Measurements from ENCODE around the gene HIGD1B. TPM values are rescaled to one million over a fixed set of nuclear protein-coding genes. Genes with fewer than 3 reads are reported as not detected.

Gene HIGD1B
- polyA plus RNA-seq, 1 donor from 2014 or later, result not detected

DNA sequence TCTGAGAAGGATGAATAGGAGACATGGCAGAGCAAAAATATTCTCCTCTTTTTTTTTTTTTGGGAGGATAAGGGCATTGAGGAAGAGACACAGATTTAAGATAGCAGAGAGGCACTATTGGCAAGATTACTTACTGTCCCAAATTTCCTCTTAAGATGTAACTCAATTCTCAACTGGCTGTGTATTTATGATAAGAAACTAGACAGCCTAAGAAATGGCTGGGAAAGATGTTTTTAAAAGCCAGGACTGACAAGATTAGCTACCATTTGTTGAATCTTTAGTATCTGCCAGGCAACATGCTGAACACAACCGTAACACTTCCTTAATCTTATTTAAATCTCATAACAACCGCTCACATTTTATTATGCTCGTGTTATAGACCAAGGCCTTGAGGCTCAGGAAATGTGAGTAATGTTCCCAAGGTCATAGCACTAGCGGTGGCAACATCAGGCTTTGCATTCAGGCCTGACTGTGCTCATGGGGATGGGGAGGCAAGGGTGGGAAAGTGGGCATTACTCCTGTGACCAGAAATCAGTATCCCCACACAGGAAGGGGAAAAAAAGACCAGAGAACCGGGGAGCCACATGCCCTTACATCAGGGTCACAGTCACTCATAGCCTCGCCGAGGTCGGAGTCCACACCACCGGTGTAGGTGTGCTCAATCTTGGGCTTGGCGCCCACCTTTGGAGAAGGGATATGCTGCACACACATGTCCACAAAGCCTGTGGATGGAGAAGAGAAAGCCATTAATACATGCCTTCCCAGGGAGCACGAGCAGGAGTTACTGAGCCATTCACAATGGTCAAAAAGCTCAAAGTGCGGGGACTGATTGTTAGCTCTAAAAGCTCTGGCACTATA is 15.6 kb downstream of the HIGD1B start:
- no peak overlapping the region for H3K4me3 ChIP-seq (ENCODE audit: low read length)
- H3K79me2 ChIP-seq (replicated peaks; ENCODE audit: insufficient read depth, low read length), result no peaks in the 10 kb centered on the region
- no peaks in the 10 kb centered on the region for H3K27me3 ChIP-seq (ENCODE audit: insufficient read depth, low read depth, low read length)
- no peaks in the 10 kb centered on the region for H3K9me3 ChIP-seq (ENCODE audit: low read length)
- H2AFZ ChIP-seq (ENCODE audit: low read depth, low read length), result no peak overlapping the region
- H3F3A ChIP-seq (ENCODE audit: insufficient read depth, low read length, poor library complexity, severe bottlenecking), result no peaks in the 10 kb centered on the region
- TF ChIP-seq, protein P1, sequence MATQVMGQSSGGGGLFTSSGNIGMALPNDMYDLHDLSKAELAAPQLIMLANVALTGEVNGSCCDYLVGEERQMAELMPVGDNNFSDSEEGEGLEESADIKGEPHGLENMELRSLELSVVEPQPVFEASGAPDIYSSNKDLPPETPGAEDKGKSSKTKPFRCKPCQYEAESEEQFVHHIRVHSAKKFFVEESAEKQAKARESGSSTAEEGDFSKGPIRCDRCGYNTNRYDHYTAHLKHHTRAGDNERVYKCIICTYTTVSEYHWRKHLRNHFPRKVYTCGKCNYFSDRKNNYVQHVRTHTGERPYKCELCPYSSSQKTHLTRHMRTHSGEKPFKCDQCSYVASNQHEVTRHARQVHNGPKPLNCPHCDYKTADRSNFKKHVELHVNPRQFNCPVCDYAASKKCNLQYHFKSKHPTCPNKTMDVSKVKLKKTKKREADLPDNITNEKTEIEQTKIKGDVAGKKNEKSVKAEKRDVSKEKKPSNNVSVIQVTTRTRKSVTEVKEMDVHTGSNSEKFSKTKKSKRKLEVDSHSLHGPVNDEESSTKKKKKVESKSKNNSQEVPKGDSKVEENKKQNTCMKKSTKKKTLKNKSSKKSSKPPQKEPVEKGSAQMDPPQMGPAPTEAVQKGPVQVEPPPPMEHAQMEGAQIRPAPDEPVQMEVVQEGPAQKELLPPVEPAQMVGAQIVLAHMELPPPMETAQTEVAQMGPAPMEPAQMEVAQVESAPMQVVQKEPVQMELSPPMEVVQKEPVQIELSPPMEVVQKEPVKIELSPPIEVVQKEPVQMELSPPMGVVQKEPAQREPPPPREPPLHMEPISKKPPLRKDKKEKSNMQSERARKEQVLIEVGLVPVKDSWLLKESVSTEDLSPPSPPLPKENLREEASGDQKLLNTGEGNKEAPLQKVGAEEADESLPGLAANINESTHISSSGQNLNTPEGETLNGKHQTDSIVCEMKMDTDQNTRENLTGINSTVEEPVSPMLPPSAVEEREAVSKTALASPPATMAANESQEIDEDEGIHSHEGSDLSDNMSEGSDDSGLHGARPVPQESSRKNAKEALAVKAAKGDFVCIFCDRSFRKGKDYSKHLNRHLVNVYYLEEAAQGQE (IDR thresholded peaks at IDR 0.05; ENCODE audit: borderline replicate concordance), result no peak
- TF ChIP-seq TAF1 (IDR thresholded peaks at IDR 0.05; ENCODE audit: low read depth), result no peak
- no peak for TF ChIP-seq MXI1 (conservative IDR thresholded peaks at IDR 0.05; ENCODE audit: poor library complexity, severe bottlenecking)
- no peak for TF ChIP-seq RAD21 (conservative IDR thresholded peaks at IDR 0.05)
- no peak for TF ChIP-seq EP300 (conservative IDR thresholded peaks at IDR 0.05; ENCODE audit: poor library complexity, severe bottlenecking)
- no peak for TF ChIP-seq EZH2 (IDR thresholded peaks at IDR 0.05; ENCODE audit: borderline replicate concordance, insufficient read depth, low read length, poor library complexity, severe bottlenecking)
- TF ChIP-seq, protein P2, sequence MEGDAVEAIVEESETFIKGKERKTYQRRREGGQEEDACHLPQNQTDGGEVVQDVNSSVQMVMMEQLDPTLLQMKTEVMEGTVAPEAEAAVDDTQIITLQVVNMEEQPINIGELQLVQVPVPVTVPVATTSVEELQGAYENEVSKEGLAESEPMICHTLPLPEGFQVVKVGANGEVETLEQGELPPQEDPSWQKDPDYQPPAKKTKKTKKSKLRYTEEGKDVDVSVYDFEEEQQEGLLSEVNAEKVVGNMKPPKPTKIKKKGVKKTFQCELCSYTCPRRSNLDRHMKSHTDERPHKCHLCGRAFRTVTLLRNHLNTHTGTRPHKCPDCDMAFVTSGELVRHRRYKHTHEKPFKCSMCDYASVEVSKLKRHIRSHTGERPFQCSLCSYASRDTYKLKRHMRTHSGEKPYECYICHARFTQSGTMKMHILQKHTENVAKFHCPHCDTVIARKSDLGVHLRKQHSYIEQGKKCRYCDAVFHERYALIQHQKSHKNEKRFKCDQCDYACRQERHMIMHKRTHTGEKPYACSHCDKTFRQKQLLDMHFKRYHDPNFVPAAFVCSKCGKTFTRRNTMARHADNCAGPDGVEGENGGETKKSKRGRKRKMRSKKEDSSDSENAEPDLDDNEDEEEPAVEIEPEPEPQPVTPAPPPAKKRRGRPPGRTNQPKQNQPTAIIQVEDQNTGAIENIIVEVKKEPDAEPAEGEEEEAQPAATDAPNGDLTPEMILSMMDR (IDR thresholded peaks at IDR 0.05; ENCODE audit: poor library complexity, severe bottlenecking), result no peak
- TF ChIP-seq POLR2AphosphoS5 (IDR thresholded peaks at IDR 0.05), result no peak
- no peak for TF ChIP-seq SMC3 (conservative IDR thresholded peaks at IDR 0.05; ENCODE audit: poor library complexity)
- no peak overlapping the region for H3K9ac ChIP-seq (ENCODE audit: low read length)
- no peaks in the 10 kb centered on the region for H3K9me2 ChIP-seq (ENCODE audit: insufficient read depth, low read length)
- H3K36me3 ChIP-seq (ENCODE audit: insufficient read depth, low read length), result peaks cover 1% of the 10 kb centered on the region
- no peaks in the 10 kb centered on the region for H4K20me1 ChIP-seq (ENCODE audit: insufficient read depth)
- no peak overlapping the region for H3K4me2 ChIP-seq (ENCODE audit: low read length)
- H3K27ac ChIP-seq (ENCODE audit: low read length), result no peak overlapping the region

DNA sequence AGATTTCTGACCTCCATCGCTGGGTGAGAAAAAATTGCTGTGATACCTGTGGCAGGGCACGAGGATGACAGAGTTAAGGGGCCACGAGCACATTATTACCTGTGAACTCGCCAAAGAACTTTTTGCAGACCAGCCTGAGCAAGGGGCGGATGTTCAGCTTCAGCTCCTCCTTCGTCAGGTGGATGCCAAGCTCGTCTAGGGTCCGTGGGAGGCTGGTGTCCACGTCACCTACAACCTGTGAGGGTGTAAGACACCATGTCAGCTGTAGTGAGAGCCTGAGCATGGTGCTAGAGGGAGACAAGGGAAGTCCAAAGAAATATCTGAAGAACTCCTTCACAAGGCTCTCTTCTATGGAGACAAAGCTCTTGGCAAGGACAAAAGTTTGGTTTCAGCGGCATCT is 17.1 kb downstream of the HIGD1B start:
- Histone ChIP-seq H3K36me3 (ENCODE audit: insufficient read depth, low read length) (peaks cover 4% of the 10 kb centered on the region), H3F3A (ENCODE audit: insufficient read depth, low read length, poor library complexity, severe bottlenecking) (no peaks in the 10 kb centered on the region), H3K4me3 (ENCODE audit: low read length) (no peak overlapping the region), H3K27ac (ENCODE audit: low read length) (no peak overlapping the region), H3K9me2 (ENCODE audit: insufficient read depth, low read length) (no peaks in the 10 kb centered on the region), H3K27me3 (ENCODE audit: insufficient read depth, low read depth, low read length) (no peaks in the 10 kb centered on the region), H2AFZ (ENCODE audit: low read depth, low read length) (no peak overlapping the region), H3K9me3 (ENCODE audit: low read length) (no peaks in the 10 kb centered on the region), H3K4me2 (ENCODE audit: low read length) (no peak overlapping the region), H4K20me1 (ENCODE audit: insufficient read depth) (no peaks in the 10 kb centered on the region), H3K9ac (ENCODE audit: low read length) (no peak overlapping the region), H3K79me2 (replicated peaks; ENCODE audit: insufficient read depth, low read length) (no peaks in the 10 kb centered on the region)
- TF ChIP-seq RAD21 (conservative IDR thresholded peaks at IDR 0.05), result no peak
- TF ChIP-seq POLR2AphosphoS5 (IDR thresholded peaks at IDR 0.05), result no peak
- TF ChIP-seq TAF1 (IDR thresholded peaks at IDR 0.05; ENCODE audit: low read depth), result no peak
- TF ChIP-seq, protein P2 (IDR thresholded peaks at IDR 0.05; ENCODE audit: poor library complexity, severe bottlenecking), result no peak
- no peak for TF ChIP-seq MXI1 (conservative IDR thresholded peaks at IDR 0.05; ENCODE audit: poor library complexity, severe bottlenecking)
- TF ChIP-seq, protein P1 (IDR thresholded peaks at IDR 0.05; ENCODE audit: borderline replicate concordance), result no peak
- TF ChIP-seq EZH2 (IDR thresholded peaks at IDR 0.05; ENCODE audit: borderline replicate concordance, insufficient read depth, low read length, poor library complexity, severe bottlenecking), result no peak
- TF ChIP-seq EP300 (conservative IDR thresholded peaks at IDR 0.05; ENCODE audit: poor library complexity, severe bottlenecking), result no peak

Measured in neural cell (in vitro differentiated cells).